Smooth muscle cell (in vitro differentiated cells): ENCODE results near the gene ANKRD31. TPM values are rescaled to one million over a fixed set of nuclear protein-coding genes. Genes with fewer than 3 reads are reported as not detected.

ENCODE experiments used
- DNase-seq: peaks from one replicate; lab custom pipeline; 2025; ENCODE audit not compliant: unreplicated experiment; lab: John Stamatoyannopoulos, UW
- H2AFZ ChIP-seq: fragments of 200-600 bp; sonication (generic); 2 replicates; pipeline ENCODE4 v1.6.0; 2016; ENCODE audit warnings: antibody characterized with exemption, low read depth, mild to moderate bottlenecking
- H3F3A ChIP-seq: fragments of 200-600 bp; sonication (generic); 2 replicates; pipeline ENCODE4 v1.6.0; 2017; ENCODE audit warnings: antibody characterized with exemption, low read depth
- H3K27ac ChIP-seq: fragments of 200-600 bp; sonication (generic); 2 replicates; pipeline ENCODE4 v1.5.1; 2016; ENCODE audit warnings: low read depth, mild to moderate bottlenecking
- H3K27me3 ChIP-seq: fragments of 200-600 bp; sonication (generic); 2 replicates; pipeline ENCODE4 v1.6.1; 2016; ENCODE audit warnings: low read depth, mild to moderate bottlenecking
- H3K36me3 ChIP-seq: fragments of 200-600 bp; sonication (generic); 2 replicates; pipeline ENCODE4 v1.5.1; 2016; ENCODE audit warnings: low read depth
- H3K4me1 ChIP-seq: fragments of 200-600 bp; sonication (generic); 2 replicates; pipeline ENCODE4 v1.5.1; 2016; ENCODE audit warnings: low read depth
- H3K4me2 ChIP-seq: fragments of 200-600 bp; sonication (generic); 2 replicates; pipeline ENCODE4 v1.6.0; 2016; ENCODE audit warnings: mild to moderate bottlenecking
- H3K4me3 ChIP-seq: fragments of 200-600 bp; sonication (generic); 2 replicates; pipeline ENCODE4 v1.5.1; 2016; ENCODE audit warnings: mild to moderate bottlenecking
- H3K79me2 ChIP-seq: fragments of 200-600 bp; sonication (generic); 2 replicates; pipeline ENCODE4 v1.6.0; 2016; ENCODE audit warnings: low read depth, mild to moderate bottlenecking
- H3K9ac ChIP-seq: fragments of 200-600 bp; sonication (generic); 2 replicates; pipeline ENCODE4 v1.6.0; 2016; ENCODE audit warnings: low read depth
- H3K9me3 ChIP-seq: fragments of 200-600 bp; sonication (generic); replicated peaks from 2 replicates; pipeline ENCODE4 v1.5.1; 2016; ENCODE audit warnings: low read depth
- H4K20me1 ChIP-seq: fragments of 200-600 bp; sonication (generic); 2 replicates; pipeline ENCODE4 v1.6.0; 2016; ENCODE audit warnings: low read depth
- CTCF ChIP-seq: fragments of 200-600 bp; sonication (generic); IDR thresholded peaks from 2 replicates; pipeline ENCODE4 v1.5.1; 2017; ENCODE audit warnings: borderline replicate concordance, mild to moderate bottlenecking, antibody characterized with exemption; ENCODE audit not compliant: insufficient read depth, poor library complexity, severe bottlenecking
- WGBS: methylation state at CpG from one replicate; pipeline ENCODE4 v1.1.7; 2016; ENCODE audit warnings: low lambda C conversion rate; 5-methylcytosine and 5-hydroxymethylcytosine counted together
- polyA plus RNA-seq: library from polyadenylated mRNA; unstranded; fragments of >200 nt; fragmentation: Nextera tagmentation; extraction: Ambion mirVana; gene quantifications from 2 replicates; pipeline ENCODE4 v1.2.1, GENCODE V29; 2016
- total RNA-seq: library from RNA; depleted of rRNA; stranded (reverse); fragments of >200 nt; gene quantifications from 2 replicates; pipeline ENCODE4 v1.2.3, GENCODE V29; 2014

ANKRD31 gene
- total and polyA plus RNA-seq, 2 experiments from 2014 or later: 0.03 to 0.22 TPM

- no peak for DNase-seq
- TF ChIP-seq CTCF: no peak
- Histone ChIP-seq H3K4me3 (no peak overlapping the region), H3K79me2 (no peaks in the 10 kb centered on the region), H3K27me3 (no peaks in the 10 kb centered on the region), H3F3A (no peaks in the 10 kb centered on the region), H3K4me2 (no peak overlapping the region), H2AFZ (no peak overlapping the region), H3K9ac (no peak overlapping the region), H3K36me3 (no peaks in the 10 kb centered on the region), H4K20me1 (no peaks in the 10 kb centered on the region), H3K27ac (no peak overlapping the region), H3K9me3 (no peaks in the 10 kb centered on the region), H3K4me1 (no peaks in the 10 kb centered on the region)
- 100% methylated on average over 2 of the region's 2 CpGs for WGBS
These were observed 37.6 kb downstream of the ANKRD31 start for GRCh38 chr5:75199071-75199470.

GRCh38 chr5:75197745-75198144 lies 38.9 kb downstream of the ANKRD31 start:
- no peaks in the 10 kb centered on the region for H3K36me3 ChIP-seq
- no peaks in the 10 kb centered on the region for H3K27me3 ChIP-seq
- H3F3A ChIP-seq: no peaks in the 10 kb centered on the region
- DNase-seq: no peak
- no peak overlapping the region for H2AFZ ChIP-seq
- H4K20me1 ChIP-seq: no peaks in the 10 kb centered on the region
- no peaks in the 10 kb centered on the region for H3K79me2 ChIP-seq
- H3K4me3 ChIP-seq: no peak overlapping the region
- no peaks in the 10 kb centered on the region for H3K9me3 ChIP-seq
- no peak overlapping the region for H3K4me2 ChIP-seq
- WGBS: 96% methylated on average over 5 of the region's 5 CpGs
- H3K4me1 ChIP-seq: no peaks in the 10 kb centered on the region
- no peak overlapping the region for H3K27ac ChIP-seq
- TF ChIP-seq CTCF: no peak
- no peak overlapping the region for H3K9ac ChIP-seq

GRCh38 chr5:75192804-75193203 lies 43.9 kb downstream of the ANKRD31 start:
- Histone ChIP-seq H4K20me1 (no peaks in the 10 kb centered on the region), H3K4me1 (no peaks in the 10 kb centered on the region), H3K36me3 (no peaks in the 10 kb centered on the region), H3K27me3 (no peaks in the 10 kb centered on the region), H3K79me2 (no peaks in the 10 kb centered on the region), H3F3A (no peaks in the 10 kb centered on the region), H3K27ac (no peak overlapping the region), H3K9me3 (no peaks in the 10 kb centered on the region), H3K4me3 (no peak overlapping the region), H3K9ac (no peak overlapping the region), H2AFZ (no peak overlapping the region), H3K4me2 (no peak overlapping the region)
- DNase-seq: no peak
- WGBS: 74% methylated on average over 6 of the region's 6 CpGs
- TF ChIP-seq CTCF: no peak

GRCh38 chr5:75192264-75192663 lies 44.4 kb downstream of the ANKRD31 start:
- Histone ChIP-seq H3K79me2 (no peaks in the 10 kb centered on the region), H3K27ac (no peak overlapping the region), H3K36me3 (no peaks in the 10 kb centered on the region), H3K4me3 (no peak overlapping the region), H3K9ac (no peak overlapping the region), H3K27me3 (no peaks in the 10 kb centered on the region), H2AFZ (no peak overlapping the region), H4K20me1 (no peaks in the 10 kb centered on the region), H3F3A (no peaks in the 10 kb centered on the region), H3K4me1 (no peaks in the 10 kb centered on the region), H3K9me3 (no peaks in the 10 kb centered on the region), H3K4me2 (no peak overlapping the region)
- no peak for DNase-seq
- TF ChIP-seq CTCF: no peak
